Fibroblast of lung (primary cell): ENCODE results near the gene MICA. TPM values are rescaled to one million over a fixed set of nuclear protein-coding genes. Genes with fewer than 3 reads are reported as not detected.

Source experiments
- DNase-seq, 2 donors: peaks; one replicate each; pipeline versions ENCODE4 v3.0.0 to v3.0.0-alpha.2; 2010; ENCODE audit warnings: low read depth in 2 of 2
- H2AFZ ChIP-seq: 2 replicates; pipeline ENCODE4 v1.5.1; 2012; ENCODE audit warnings: low read length, control low read depth, inconsistent platforms
- H3K27ac ChIP-seq: 2 replicates; pipeline ENCODE4 v1.5.1; 2011; ENCODE audit warnings: low read length, control low read depth; ENCODE audit not compliant: insufficient read depth
- H3K27me3 ChIP-seq: 2 replicates; pipeline ENCODE4 v1.5.1; 2011; ENCODE audit warnings: mild to moderate bottlenecking, low read length; ENCODE audit not compliant: control insufficient read depth, insufficient read depth
- H3K36me3 ChIP-seq: 2 replicates; pipeline ENCODE4 v1.5.1; 2011; ENCODE audit warnings: low read length; ENCODE audit not compliant: control insufficient read depth, insufficient read depth
- H3K4me1 ChIP-seq: 2 replicates; pipeline ENCODE4 v1.5.1; 2011; ENCODE audit warnings: low read length; ENCODE audit not compliant: control insufficient read depth, insufficient read depth; ENCODE audit errors: extremely low read depth
- H3K4me2 ChIP-seq: 2 replicates; pipeline ENCODE4 v1.5.1; 2011; ENCODE audit warnings: low read length, control low read depth; ENCODE audit not compliant: insufficient read depth; ENCODE audit errors: extremely low read depth
- H3K4me3 ChIP-seq, 4 experiments: fragments of 200-600 bp in 1 of 4; sonication (generic) in 1 of 4; replicated peaks in 1 of 4; 2 replicates each; pipeline ENCODE4 v1.5.1; 2011 to 2016; ENCODE audit warnings: low read length in 4 of 4, low read depth in 3 of 4, mild to moderate bottlenecking in 3 of 4, control low read depth in 2 of 4, inconsistent platforms in 1 of 4, mixed read lengths in 1 of 4; ENCODE audit not compliant: insufficient read depth in 1 of 4; ENCODE audit errors: control extremely low read depth in 1 of 4
- H3K79me2 ChIP-seq: 2 replicates; pipeline ENCODE4 v1.5.1; 2012; ENCODE audit warnings: mild to moderate bottlenecking, low read length, inconsistent platforms; ENCODE audit not compliant: control insufficient read depth, insufficient read depth
- H3K9ac ChIP-seq: 2 replicates; pipeline ENCODE4 v1.5.1; 2011; ENCODE audit warnings: mild to moderate bottlenecking, low read length, control low read depth; ENCODE audit not compliant: insufficient read depth
- H3K9me3 ChIP-seq: 2 replicates; pipeline ENCODE4 v1.5.1; 2012; ENCODE audit warnings: low read depth, low read length; ENCODE audit not compliant: control insufficient read depth, insufficient read depth
- H4K20me1 ChIP-seq: 2 replicates; pipeline ENCODE4 v1.5.1; 2011; ENCODE audit warnings: low read length; ENCODE audit not compliant: control insufficient read depth, insufficient read depth; ENCODE audit errors: extremely low read depth
- EZH2 ChIP-seq: IDR thresholded peaks from 2 replicates; pipeline ENCODE4 v1.5.1; 2012; ENCODE audit warnings: low read length, control low read depth, mild to moderate bottlenecking; ENCODE audit errors: missing control alignments
- polyA plus RNA-seq, 2 donors: library from polyadenylated mRNA; depleted of rRNA in 1 of 2; stranded (reverse) in 1 of 2; unstranded in 1 of 2; fragments of >200 nt; gene quantifications; 2 replicates each; pipeline ENCODE4 v1.2.1, GENCODE V29; 2011 to 2012; ENCODE audit warnings: missing spikeins in 1 of 2
- total RNA-seq: library from RNA; depleted of rRNA; stranded (reverse); fragments of >200 nt; gene quantifications from 2 replicates; pipeline ENCODE4 v1.2.1, GENCODE V29; 2014
- TF ChIP-seq, protein P1 (sequence below), 2 donors: IDR thresholded peaks in 1 of 2; conservative IDR thresholded peaks in 1 of 2; 1 replicate in 1 of 2; 2 replicates in 1 of 2; pipeline ENCODE4 v1.5.1; 2011 to 2012; ENCODE audit warnings: low read length in 2 of 2, control low read depth in 1 of 2, inconsistent platforms in 1 of 2, low read depth in 1 of 2, mild to moderate bottlenecking in 1 of 2

MICA gene
- total and polyA plus RNA-seq, 2 donors (not counting 1 experiment from before 2014, with no cell fraction given), result 54.2 to 85.2 TPM

DNA sequence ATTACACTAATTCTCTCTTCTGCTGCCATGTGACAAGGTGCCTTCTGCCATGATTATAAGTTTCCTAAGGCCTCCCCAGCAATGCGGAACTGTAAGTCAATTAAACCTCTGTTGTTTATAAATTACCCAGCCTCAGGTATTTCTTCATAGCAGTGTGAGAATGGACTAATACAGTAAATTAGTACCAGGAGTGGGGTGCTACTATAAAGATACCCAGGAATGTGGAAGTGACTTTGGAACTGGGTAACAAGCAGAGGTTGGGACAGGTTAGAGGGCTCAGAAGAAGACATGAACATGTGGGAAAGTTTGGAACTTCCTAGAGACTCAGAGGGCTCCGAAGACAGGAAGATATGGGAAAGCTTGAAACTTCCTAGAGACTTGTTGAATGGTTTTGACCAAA is 34.8 kb downstream of the MICA start:
- H4K20me1 ChIP-seq, result no peaks in the 10 kb centered on the region
- H3K36me3 ChIP-seq, result no peaks in the 10 kb centered on the region
- H3K9ac ChIP-seq, result no peak overlapping the region
- DNase-seq, result no peak
- H3K4me2 ChIP-seq, result no peak overlapping the region
- no peak overlapping the region for H3K4me3 ChIP-seq
- H2AFZ ChIP-seq, result no peak overlapping the region
- H3K79me2 ChIP-seq, result no peaks in the 10 kb centered on the region
- H3K9me3 ChIP-seq, result no peaks in the 10 kb centered on the region
- TF ChIP-seq, protein P1, sequence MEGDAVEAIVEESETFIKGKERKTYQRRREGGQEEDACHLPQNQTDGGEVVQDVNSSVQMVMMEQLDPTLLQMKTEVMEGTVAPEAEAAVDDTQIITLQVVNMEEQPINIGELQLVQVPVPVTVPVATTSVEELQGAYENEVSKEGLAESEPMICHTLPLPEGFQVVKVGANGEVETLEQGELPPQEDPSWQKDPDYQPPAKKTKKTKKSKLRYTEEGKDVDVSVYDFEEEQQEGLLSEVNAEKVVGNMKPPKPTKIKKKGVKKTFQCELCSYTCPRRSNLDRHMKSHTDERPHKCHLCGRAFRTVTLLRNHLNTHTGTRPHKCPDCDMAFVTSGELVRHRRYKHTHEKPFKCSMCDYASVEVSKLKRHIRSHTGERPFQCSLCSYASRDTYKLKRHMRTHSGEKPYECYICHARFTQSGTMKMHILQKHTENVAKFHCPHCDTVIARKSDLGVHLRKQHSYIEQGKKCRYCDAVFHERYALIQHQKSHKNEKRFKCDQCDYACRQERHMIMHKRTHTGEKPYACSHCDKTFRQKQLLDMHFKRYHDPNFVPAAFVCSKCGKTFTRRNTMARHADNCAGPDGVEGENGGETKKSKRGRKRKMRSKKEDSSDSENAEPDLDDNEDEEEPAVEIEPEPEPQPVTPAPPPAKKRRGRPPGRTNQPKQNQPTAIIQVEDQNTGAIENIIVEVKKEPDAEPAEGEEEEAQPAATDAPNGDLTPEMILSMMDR (conservative IDR thresholded peaks at IDR 0.05 in 1 of 2, IDR thresholded peaks at IDR 0.05 in 1 of 2; ENCODE audit: low read depth in 1 of 2, low read length in 2 of 2), result no peak
- no peak for TF ChIP-seq EZH2
- H3K27ac ChIP-seq, result no peak overlapping the region
- H3K4me1 ChIP-seq, result no peaks in the 10 kb centered on the region
- no peaks in the 10 kb centered on the region for H3K27me3 ChIP-seq

DNA sequence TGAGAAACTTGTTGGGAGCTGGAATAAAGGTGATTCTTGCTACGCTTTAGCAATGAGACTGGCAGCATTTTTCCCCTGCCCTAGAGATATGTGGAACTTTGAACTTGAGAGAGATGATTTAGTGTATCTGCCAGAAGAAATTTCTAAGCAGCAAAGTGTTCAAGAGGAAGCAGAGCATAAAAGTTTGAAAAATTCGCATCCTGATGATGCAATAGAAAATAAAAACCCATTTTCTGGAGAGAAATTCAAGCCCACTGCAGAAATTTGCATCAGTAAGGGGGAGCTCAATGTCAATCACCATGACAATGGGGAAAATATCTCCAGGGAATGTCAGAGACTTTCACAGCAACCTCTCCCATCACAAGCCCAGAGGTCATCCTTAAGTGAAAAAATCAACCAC is 35.3 kb downstream of the MICA start:
- Histone ChIP-seq H4K20me1 (no peaks in the 10 kb centered on the region), H3K4me3 (no peak overlapping the region), H3K36me3 (no peaks in the 10 kb centered on the region), H2AFZ (no peak overlapping the region), H3K27me3 (no peaks in the 10 kb centered on the region), H3K79me2 (no peaks in the 10 kb centered on the region), H3K4me2 (no peak overlapping the region), H3K4me1 (no peaks in the 10 kb centered on the region), H3K27ac (no peak overlapping the region), H3K9ac (no peak overlapping the region), H3K9me3 (no peaks in the 10 kb centered on the region)
- DNase-seq, result no peak
- TF ChIP-seq, protein P1 (conservative IDR thresholded peaks at IDR 0.05 in 1 of 2, IDR thresholded peaks at IDR 0.05 in 1 of 2; ENCODE audit: low read depth in 1 of 2, low read length in 2 of 2), result no peak
- TF ChIP-seq EZH2, result no peak

DNA sequence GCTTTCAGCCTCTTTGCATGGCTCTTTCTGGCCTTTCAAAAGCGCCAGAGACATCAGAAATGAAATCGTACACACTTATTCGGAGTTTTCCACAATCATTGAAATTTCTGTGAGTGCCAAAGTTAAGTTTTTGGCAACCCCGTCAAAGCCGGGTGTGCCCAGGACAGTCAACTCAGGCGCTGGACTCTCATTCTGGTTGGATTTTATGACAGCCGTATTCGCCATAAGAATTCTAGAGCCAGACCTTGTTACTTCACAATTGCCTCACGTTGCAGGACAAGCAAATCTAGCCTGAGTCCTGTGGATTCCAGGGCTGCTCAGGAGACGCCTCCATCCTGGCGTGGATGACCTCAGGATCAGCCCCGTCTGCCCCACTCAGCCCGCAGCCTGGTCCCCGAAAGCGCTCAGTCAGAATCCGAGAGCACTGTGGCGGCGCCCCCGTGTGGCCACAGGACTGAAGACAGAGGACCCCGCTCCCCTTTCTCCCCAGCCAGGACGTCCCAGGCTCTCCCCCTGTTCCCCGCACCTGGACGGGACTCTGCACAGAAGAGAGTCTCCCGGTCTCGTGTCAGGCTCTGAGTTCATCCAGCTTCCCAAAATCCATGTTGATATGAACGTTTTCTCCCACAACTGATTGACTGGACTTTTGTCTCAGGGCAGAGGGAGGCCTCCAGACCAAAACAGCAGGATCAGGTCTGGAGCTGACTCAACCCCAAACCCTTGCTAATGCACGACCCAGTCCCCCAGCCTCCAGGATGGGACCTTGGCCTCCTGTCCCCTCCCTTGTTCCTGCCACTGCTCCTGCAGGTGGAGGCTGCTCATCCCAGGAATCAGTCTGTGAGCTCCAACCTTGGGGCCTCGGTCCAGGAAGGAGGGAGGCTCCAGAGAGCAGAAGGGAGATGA is 38.2 kb downstream of the MICA start:
- Histone ChIP-seq H3K4me1 (no peaks in the 10 kb centered on the region), H3K4me3 (peak overlapping the region in 1 of 4 experiments; percentile 42), H3K9me3 (no peaks in the 10 kb centered on the region), H3K79me2 (no peaks in the 10 kb centered on the region), H3K27ac (no peak overlapping the region), H3K36me3 (no peaks in the 10 kb centered on the region), H3K9ac (no peak overlapping the region), H4K20me1 (no peaks in the 10 kb centered on the region), H3K27me3 (no peaks in the 10 kb centered on the region), H2AFZ (peak overlapping the region; percentile 86), H3K4me2 (peak overlapping the region; percentile 70)
- no peak for TF ChIP-seq EZH2
- TF ChIP-seq, protein P1 (conservative IDR thresholded peaks at IDR 0.05 in 1 of 2, IDR thresholded peaks at IDR 0.05 in 1 of 2; ENCODE audit: low read depth in 1 of 2, low read length in 2 of 2), result peak; percentile 69 to 77
- peak; percentile 43 to 50 for DNase-seq
